Measurements from ENCODE around the gene BTBD16.

BTBD16 gene

DNA sequence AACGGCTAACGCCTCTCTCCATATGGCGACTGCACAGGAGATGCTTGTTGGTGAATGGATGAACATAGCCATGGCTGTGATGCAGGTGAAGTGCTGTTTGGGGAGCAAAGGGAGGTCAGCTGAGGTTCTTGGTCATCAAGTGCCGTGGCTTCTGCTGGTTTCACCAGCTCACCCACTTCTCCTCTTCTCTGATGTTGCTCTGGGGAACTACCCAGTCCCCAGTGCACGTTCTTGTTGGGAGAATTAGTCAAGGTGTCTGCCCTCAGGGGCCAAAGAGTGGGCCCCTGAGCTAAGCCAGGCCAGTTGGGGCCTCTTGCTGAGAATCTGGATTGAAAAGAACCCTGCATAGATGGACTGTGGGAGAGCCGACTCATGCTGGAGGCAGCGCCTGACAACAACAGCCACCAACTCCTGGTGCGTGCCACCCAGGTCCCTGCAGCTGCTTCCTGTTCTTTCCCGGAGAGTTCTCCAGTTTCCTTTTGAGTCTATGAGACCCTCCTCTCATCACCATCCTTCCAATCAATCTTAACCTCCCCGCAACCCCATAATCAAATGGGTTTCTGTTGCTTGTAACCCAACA, 3.0 kb downstream of the BTBD16 start:
- WGBS, 2 donors (ENCODE audit: extremely low coverage in 2 of 2, insufficient read length in 2 of 2, insufficient replicate concordance in 1 of 2), result no CpG with 5 or more reads among the region's 10 CpGs
- H2BK15ac ChIP-seq (ENCODE audit: low read length), result no peak overlapping the region
- H2AK5ac ChIP-seq (ENCODE audit: low read depth, low read length), result no peak overlapping the region
- no peak overlapping the region for H3K23ac ChIP-seq (ENCODE audit: low read depth, low read length, poor library complexity)
- H3K4ac ChIP-seq (ENCODE audit: low read length), result no peak overlapping the region
- H3K79me1 ChIP-seq (ENCODE audit: low read depth, low read length), result no peaks in the 10 kb centered on the region
- no peaks in the 10 kb centered on the region for H3K4me1 ChIP-seq (ENCODE audit: control insufficient read depth in 2 of 2, insufficient read depth in 1 of 2, low read depth in 1 of 2, low read length in 2 of 2)
- H3K27ac ChIP-seq (replicated peaks; ENCODE audit: low read length), result no peak overlapping the region
- H3K27me3 ChIP-seq (ENCODE audit: control insufficient read depth in 3 of 3, insufficient read depth in 3 of 3, low read depth in 1 of 3, low read length in 3 of 3), result no peaks in the 10 kb centered on the region
- no peak overlapping the region for H2BK120ac ChIP-seq (ENCODE audit: low read depth, low read length)
- no peak overlapping the region for H2BK5ac ChIP-seq (ENCODE audit: low read length)
- H3K4me2 ChIP-seq (ENCODE audit: insufficient read depth, low read length, poor library complexity, severe bottlenecking), result no peak overlapping the region
- no peaks in the 10 kb centered on the region for H3K9me3 ChIP-seq (replicated peaks in 1 of 2; ENCODE audit: control insufficient read depth in 2 of 2, insufficient read depth in 1 of 2, low read depth in 1 of 2, low read length in 2 of 2)
- no peak overlapping the region for H3K4me3 ChIP-seq (ENCODE audit: low read length in 2 of 2)
- no peak overlapping the region for H3K14ac ChIP-seq (ENCODE audit: low read length)
- no peak overlapping the region for H2AFZ ChIP-seq (ENCODE audit: low read length)
- DNase-seq (ENCODE audit: low spot score), result no peak
- H3K18ac ChIP-seq (ENCODE audit: low read length), result no peak overlapping the region
- no peak overlapping the region for H3K9ac ChIP-seq (ENCODE audit: low read depth, low read length, poor library complexity)
- peaks cover 0 to 2% of the 10 kb centered on the region in 2 donors for H3K36me3 ChIP-seq (replicated peaks in 1 of 2; ENCODE audit: control insufficient read depth in 2 of 2, insufficient read depth in 2 of 2, low read length in 2 of 2)
- no peak overlapping the region for H4K91ac ChIP-seq (ENCODE audit: low read depth, low read length, poor library complexity)
- no peak overlapping the region for H4K8ac ChIP-seq (ENCODE audit: low read depth, low read length)
- H2BK12ac ChIP-seq (ENCODE audit: low read length), result no peak overlapping the region

DNA sequence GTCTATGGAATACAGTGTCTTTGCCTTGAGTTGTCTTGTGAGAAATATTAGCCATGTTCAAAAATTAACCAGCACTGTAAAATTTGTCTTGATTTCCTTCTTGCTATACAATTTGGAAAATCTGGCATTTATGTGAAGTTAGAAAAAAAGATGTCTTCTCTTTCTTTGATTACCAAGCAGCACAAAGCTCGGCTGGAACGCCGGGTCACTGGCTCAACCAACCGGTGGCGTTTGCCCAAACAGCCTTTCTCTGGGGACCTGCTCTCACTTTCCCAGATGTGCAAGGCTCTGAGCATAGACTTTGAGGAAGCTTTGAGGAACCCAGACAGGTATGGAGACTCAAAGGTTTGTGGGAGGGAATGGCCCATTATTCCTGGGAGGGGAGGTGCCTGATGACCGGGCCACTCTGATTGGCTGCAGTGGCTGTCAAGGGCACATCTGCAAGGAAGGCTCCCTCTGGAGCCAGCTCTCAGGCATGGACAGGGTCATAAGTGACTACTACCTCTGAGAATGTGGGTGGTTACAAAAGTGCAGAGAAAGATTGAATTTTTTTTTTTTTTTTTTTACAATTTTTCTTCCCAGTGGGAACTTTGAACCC, 5.6 kb downstream of the BTBD16 start:
- no peaks in the 10 kb centered on the region for H3K9me3 ChIP-seq (replicated peaks in 1 of 2; ENCODE audit: control insufficient read depth in 2 of 2, insufficient read depth in 1 of 2, low read depth in 1 of 2, low read length in 2 of 2)
- no peak overlapping the region for H2BK5ac ChIP-seq (ENCODE audit: low read length)
- no peak overlapping the region for H4K91ac ChIP-seq (ENCODE audit: low read depth, low read length, poor library complexity)
- no peak overlapping the region for H3K23ac ChIP-seq (ENCODE audit: low read depth, low read length, poor library complexity)
- H2AFZ ChIP-seq (ENCODE audit: low read length), result no peak overlapping the region
- peaks cover 0 to 2% of the 10 kb centered on the region in 2 donors for H3K4me1 ChIP-seq (ENCODE audit: control insufficient read depth in 2 of 2, insufficient read depth in 1 of 2, low read depth in 1 of 2, low read length in 2 of 2)
- no peak overlapping the region for H3K14ac ChIP-seq (ENCODE audit: low read length)
- no peak overlapping the region for H3K27ac ChIP-seq (replicated peaks; ENCODE audit: low read length)
- H2BK15ac ChIP-seq (ENCODE audit: low read length), result no peak overlapping the region
- H2BK120ac ChIP-seq (ENCODE audit: low read depth, low read length), result no peak overlapping the region
- no CpG with 5 or more reads among the region's 6 CpGs for WGBS, 2 donors (ENCODE audit: extremely low coverage in 2 of 2, insufficient read length in 2 of 2, insufficient replicate concordance in 1 of 2)
- H3K4ac ChIP-seq (ENCODE audit: low read length), result no peak overlapping the region
- H2BK12ac ChIP-seq (ENCODE audit: low read length), result no peak overlapping the region
- no peak overlapping the region for H3K4me3 ChIP-seq (ENCODE audit: low read length in 2 of 2)
- no peak overlapping the region for H3K4me2 ChIP-seq (ENCODE audit: insufficient read depth, low read length, poor library complexity, severe bottlenecking)
- H3K18ac ChIP-seq (ENCODE audit: low read length), result no peak overlapping the region
- DNase-seq (ENCODE audit: low spot score), result no peak
- no peak overlapping the region for H3K9ac ChIP-seq (ENCODE audit: low read depth, low read length, poor library complexity)
- no peak overlapping the region for H2AK5ac ChIP-seq (ENCODE audit: low read depth, low read length)
- H3K27me3 ChIP-seq (ENCODE audit: control insufficient read depth in 3 of 3, insufficient read depth in 3 of 3, low read depth in 1 of 3, low read length in 3 of 3), result no peaks in the 10 kb centered on the region
- H3K79me1 ChIP-seq (ENCODE audit: low read depth, low read length), result no peaks in the 10 kb centered on the region
- H4K8ac ChIP-seq (ENCODE audit: low read depth, low read length), result no peak overlapping the region
- H3K36me3 ChIP-seq (replicated peaks in 1 of 2; ENCODE audit: control insufficient read depth in 2 of 2, insufficient read depth in 2 of 2, low read length in 2 of 2), result no peaks in the 10 kb centered on the region

- Histone ChIP-seq H2AFZ (ENCODE audit: low read length) (no peak overlapping the region), H3K4me1 (ENCODE audit: control insufficient read depth in 2 of 2, insufficient read depth in 1 of 2, low read depth in 1 of 2, low read length in 2 of 2) (peaks cover 0 to 2% of the 10 kb centered on the region in 2 donors), H2AK5ac (ENCODE audit: low read depth, low read length) (no peak overlapping the region), H3K9ac (ENCODE audit: low read depth, low read length, poor library complexity) (no peak overlapping the region), H3K27ac (replicated peaks; ENCODE audit: low read length) (no peak overlapping the region), H3K79me1 (ENCODE audit: low read depth, low read length) (no peaks in the 10 kb centered on the region), H3K36me3 (replicated peaks in 1 of 2; ENCODE audit: control insufficient read depth in 2 of 2, insufficient read depth in 2 of 2, low read length in 2 of 2) (no peaks in the 10 kb centered on the region), H4K91ac (ENCODE audit: low read depth, low read length, poor library complexity) (peak overlapping the region; percentile 11), H3K9me3 (replicated peaks in 1 of 2; ENCODE audit: control insufficient read depth in 2 of 2, insufficient read depth in 1 of 2, low read depth in 1 of 2, low read length in 2 of 2) (no peaks in the 10 kb centered on the region), H3K4ac (ENCODE audit: low read length) (no peak overlapping the region), H3K27me3 (ENCODE audit: control insufficient read depth in 3 of 3, insufficient read depth in 3 of 3, low read depth in 1 of 3, low read length in 3 of 3) (no peaks in the 10 kb centered on the region), H2BK120ac (ENCODE audit: low read depth, low read length) (no peak overlapping the region), H3K23ac (ENCODE audit: low read depth, low read length, poor library complexity) (no peak overlapping the region), H4K8ac (ENCODE audit: low read depth, low read length) (no peak overlapping the region), H2BK5ac (ENCODE audit: low read length) (no peak overlapping the region), H3K18ac (ENCODE audit: low read length) (no peak overlapping the region), H2BK15ac (ENCODE audit: low read length) (no peak overlapping the region), H3K4me3 (ENCODE audit: low read length in 2 of 2) (no peak overlapping the region), H3K4me2 (ENCODE audit: insufficient read depth, low read length, poor library complexity, severe bottlenecking) (no peak overlapping the region), H3K14ac (ENCODE audit: low read length) (no peak overlapping the region), H2BK12ac (ENCODE audit: low read length) (no peak overlapping the region)
- no peak for DNase-seq (ENCODE audit: low spot score)
- no CpG with 5 or more reads among the region's 10 CpGs for WGBS, 2 donors (ENCODE audit: extremely low coverage in 2 of 2, insufficient read length in 2 of 2, insufficient replicate concordance in 1 of 2)
Observed at GRCh38 chr10:122277526-122278136, 6.5 kb downstream of the BTBD16 start.

DNA sequence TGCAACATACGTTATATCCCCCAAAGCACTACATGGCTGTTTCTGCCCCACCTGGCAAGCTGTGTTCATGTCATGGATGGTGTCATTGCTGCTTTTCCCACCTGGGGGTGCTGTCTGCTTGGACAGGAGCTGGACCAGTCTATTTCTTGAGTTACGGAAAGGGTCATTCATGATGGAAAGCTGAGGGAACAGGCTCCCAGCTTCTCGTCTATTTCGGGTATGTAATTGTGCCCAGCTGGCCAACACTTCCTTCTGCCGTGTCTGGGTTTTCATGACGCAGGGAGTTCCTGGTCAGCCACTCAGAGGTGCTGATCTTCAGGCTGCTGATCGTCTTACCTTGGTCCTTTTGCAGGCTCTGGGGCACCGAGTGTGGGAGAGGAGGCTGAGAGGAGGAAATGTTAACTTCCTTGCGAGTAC, 8.6 kb downstream of the BTBD16 start:
- Histone ChIP-seq H3K4me2 (ENCODE audit: insufficient read depth, low read length, poor library complexity, severe bottlenecking) (no peak overlapping the region), H3K4me3 (ENCODE audit: low read length in 2 of 2) (no peak overlapping the region), H3K23ac (ENCODE audit: low read depth, low read length, poor library complexity) (no peak overlapping the region), H4K8ac (ENCODE audit: low read depth, low read length) (no peak overlapping the region), H3K27me3 (ENCODE audit: control insufficient read depth in 3 of 3, insufficient read depth in 3 of 3, low read depth in 1 of 3, low read length in 3 of 3) (no peaks in the 10 kb centered on the region), H3K4me1 (ENCODE audit: control insufficient read depth in 2 of 2, insufficient read depth in 1 of 2, low read depth in 1 of 2, low read length in 2 of 2) (peaks cover 0 to 2% of the 10 kb centered on the region in 2 donors), H2BK5ac (ENCODE audit: low read length) (no peak overlapping the region), H3K36me3 (replicated peaks in 1 of 2; ENCODE audit: control insufficient read depth in 2 of 2, insufficient read depth in 2 of 2, low read length in 2 of 2) (no peaks in the 10 kb centered on the region), H2BK15ac (ENCODE audit: low read length) (no peak overlapping the region), H2BK12ac (ENCODE audit: low read length) (no peak overlapping the region), H4K91ac (ENCODE audit: low read depth, low read length, poor library complexity) (no peak overlapping the region), H3K4ac (ENCODE audit: low read length) (no peak overlapping the region), H3K14ac (ENCODE audit: low read length) (no peak overlapping the region), H2AFZ (ENCODE audit: low read length) (peak overlapping the region; percentile 15), H3K18ac (ENCODE audit: low read length) (no peak overlapping the region), H3K79me1 (ENCODE audit: low read depth, low read length) (no peaks in the 10 kb centered on the region), H3K27ac (replicated peaks; ENCODE audit: low read length) (no peak overlapping the region), H3K9ac (ENCODE audit: low read depth, low read length, poor library complexity) (no peak overlapping the region), H2BK120ac (ENCODE audit: low read depth, low read length) (no peak overlapping the region), H3K9me3 (replicated peaks in 1 of 2; ENCODE audit: control insufficient read depth in 2 of 2, insufficient read depth in 1 of 2, low read depth in 1 of 2, low read length in 2 of 2) (no peaks in the 10 kb centered on the region), H2AK5ac (ENCODE audit: low read depth, low read length) (no peak overlapping the region)
- no CpG with 5 or more reads among the region's 9 CpGs for WGBS, 2 donors (ENCODE audit: extremely low coverage in 2 of 2, insufficient read length in 2 of 2, insufficient replicate concordance in 1 of 2)
- DNase-seq (ENCODE audit: low spot score), result peak; percentile 55

Data from neuronal stem cell (in vitro differentiated cells).